ENCODE data around the gene NEK10. TPM values are rescaled to one million over a fixed set of nuclear protein-coding genes. Genes with fewer than 3 reads are reported as not detected.

NEK10 gene
- polyA plus RNA-seq, 2 of the 4 experiments (the other 2 are of a cell fraction) = 1.7 to 2.9 TPM

GRCh38 chr3:27085829-27086730 lies 283.1 kb downstream of the NEK10 start:
- no peaks in the 10 kb centered on the region for H3K9me3 ChIP-seq
- H3K4me2 ChIP-seq = no peak overlapping the region
- no peak overlapping the region for H3K4me3 ChIP-seq
- H3K27ac ChIP-seq = no peak overlapping the region
- FAIRE-seq (no peak), ATAC-seq (no peak), DNase-seq (ENCODE audit: low read depth in 1 of 2, low spot score in 1 of 2) (no peak)
- ChIA-PET POLR2A (no interaction called here), CTCF (no interaction called here)
- 12% methylated on average over 5 of the region's 5 CpGs for WGBS (ENCODE audit: missing lambda C conversion rate)
- TF ChIP-seq HEYL (CRISPR knock-in tag; IDR thresholded peaks at IDR 0.05) = no peak
- no peak for TF ChIP-seq KDM1A (IDR thresholded peaks at IDR 0.05; ENCODE audit: low read depth)
- no peak for TF ChIP-seq RAD21 (conservative IDR thresholded peaks at IDR 0.05 in 1 of 2, IDR thresholded peaks at IDR 0.05 in 1 of 2)
- H3K4me1 ChIP-seq = no peaks in the 10 kb centered on the region

GRCh38 chr3:27081992-27082607 lies 287.1 kb downstream of the NEK10 start:
- ChIA-PET POLR2A (no interaction called here), CTCF (interaction anchor here (1.2 to 1.6 kb wide), 2 partner anchors 13 to 23 kb away, joined by 3 to 6 read pairs; no protein-coding TSS in a partner anchor)
- WGBS (ENCODE audit: missing lambda C conversion rate) = 18% methylated on average over 2 of the region's 2 CpGs
- H3K27ac ChIP-seq = no peak overlapping the region
- no peaks in the 10 kb centered on the region for H3K9me3 ChIP-seq
- no peak overlapping the region for H3K4me2 ChIP-seq
- H3K4me3 ChIP-seq = no peak overlapping the region
- TF ChIP-seq HOXA7 (CRISPR knock-in tag; IDR thresholded peaks at IDR 0.05) (no peak), MAX (IDR thresholded peaks at IDR 0.05) (no peak), ATOH8 (CRISPR knock-in tag; IDR thresholded peaks at IDR 0.05; ENCODE audit: low read depth) (no peak), E2F6 (IDR thresholded peaks at IDR 0.05; ENCODE audit: borderline replicate concordance, low read depth) (no peak)
- DNase-seq (ENCODE audit: low read depth in 1 of 2, low spot score in 1 of 2) (no peak), ATAC-seq (no peak), FAIRE-seq (no peak)
- no peaks in the 10 kb centered on the region for H3K4me1 ChIP-seq

GRCh38 chr3:27081566-27081965 lies 287.6 kb downstream of the NEK10 start:
- Histone ChIP-seq H3K4me1 (no peaks in the 10 kb centered on the region), H3K9me3 (no peaks in the 10 kb centered on the region), H3K27ac (no peak overlapping the region), H3K4me2 (no peak overlapping the region), H3K4me3 (no peak overlapping the region)
- ATAC-seq = no peak
- DNase-seq (ENCODE audit: low read depth in 1 of 2, low spot score in 1 of 2) = no peak
- POLR2A ChIA-PET = no interaction called here
- CTCF ChIA-PET = interaction anchor here (0.7 to 1.6 kb wide), 3 partner anchors 13 to 384 kb away, joined by 3 to 6 read pairs (median 3); no protein-coding TSS in a partner anchor
- WGBS (ENCODE audit: missing lambda C conversion rate) = 12% methylated on average over 5 of the region's 5 CpGs
- TF ChIP-seq REST (IDR thresholded peaks at IDR 0.05) (no peak), EP300 (IDR thresholded peaks at IDR 0.05) (no peak), ZC3H11A (IDR thresholded peaks at IDR 0.05) (no peak), ZFP36 (IDR thresholded peaks at IDR 0.05; ENCODE audit: borderline replicate concordance, partially characterized antibody) (no peak), EHMT2 (IDR thresholded peaks at IDR 0.05; ENCODE audit: low read depth) (no peak), CBX2 (IDR thresholded peaks at IDR 0.05; ENCODE audit: borderline replicate concordance, low read depth) (no peak), ESRRA (IDR thresholded peaks at IDR 0.05; ENCODE audit: borderline replicate concordance, low read length) (no peak), HES2 (IDR thresholded peaks at IDR 0.05) (no peak), CBX8 (IDR thresholded peaks at IDR 0.05) (no peak), POLR2A (IDR thresholded peaks at IDR 0.05; ENCODE audit: low read length) (no peak), MAFK (IDR thresholded peaks at IDR 0.05; ENCODE audit: partially characterized antibody) (no peak), ELK1 (IDR thresholded peaks at IDR 0.05; ENCODE audit: low read depth, low read length) (no peak), TP53 (CRISPR knock-in tag; IDR thresholded peaks at IDR 0.05) (no peak), EHF (CRISPR knock-in tag; IDR thresholded peaks at IDR 0.05) (no peak), BCL3 (IDR thresholded peaks at IDR 0.05) (no peak)
- FAIRE-seq = no peak

Measured in A549 (cell line).